HG03060 (cell line): Measurements from ENCODE around the gene SLC6A8.
"Not testable (repeated sequence)": the region's sequence is repeated elsewhere in the genome, so short reads cannot be mapped to it uniquely, and the experiment has no call there.

Experiments used
- ATAC-seq: cut with Tn5 transposase; IDR thresholded peaks from one replicate; pipeline ENCODE4 v1.9.1; 2021; ENCODE audit warnings: low read depth, moderate number of reproducible peaks; ENCODE audit not compliant: unreplicated experiment

The SLC6A8 gene

DNA sequence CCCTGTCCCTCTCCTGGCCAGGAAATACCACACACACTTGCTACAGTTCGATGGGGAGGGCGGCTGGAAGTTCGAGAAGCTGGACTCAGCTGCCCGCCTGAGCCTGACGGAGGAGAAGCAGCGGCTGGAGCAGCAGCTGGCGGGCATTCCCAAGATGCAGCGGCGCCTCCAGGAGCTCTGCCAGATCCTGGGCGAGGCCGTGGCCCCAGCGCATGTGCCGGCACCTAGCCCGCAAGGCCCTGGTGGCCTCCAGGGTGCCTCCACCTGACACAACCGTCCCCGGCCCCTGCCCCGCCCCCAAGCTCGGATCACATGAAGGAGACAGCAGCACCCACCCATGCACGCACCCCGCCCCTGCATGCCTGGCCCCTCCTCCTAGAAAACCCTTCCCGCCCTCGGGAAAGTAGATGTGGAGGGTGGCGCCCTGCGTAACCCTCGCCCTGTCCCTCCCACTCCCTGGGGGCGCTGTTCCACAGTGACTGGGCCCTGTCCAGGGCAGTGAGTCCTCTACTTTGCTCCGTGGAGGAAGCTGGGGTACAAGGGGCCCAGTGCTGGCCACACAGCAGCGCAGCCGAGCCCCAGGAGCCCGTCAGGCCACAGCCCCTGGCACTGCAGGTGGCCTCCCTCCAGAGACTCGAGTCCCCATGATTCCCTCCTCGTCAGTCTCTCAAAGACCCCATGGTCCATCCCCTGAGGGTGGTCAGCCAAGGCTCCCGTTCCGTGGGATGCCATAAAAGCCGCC lies 55.9 kb downstream of the SLC6A8 start:
- ATAC-seq, result not testable (repeated sequence)

DNA sequence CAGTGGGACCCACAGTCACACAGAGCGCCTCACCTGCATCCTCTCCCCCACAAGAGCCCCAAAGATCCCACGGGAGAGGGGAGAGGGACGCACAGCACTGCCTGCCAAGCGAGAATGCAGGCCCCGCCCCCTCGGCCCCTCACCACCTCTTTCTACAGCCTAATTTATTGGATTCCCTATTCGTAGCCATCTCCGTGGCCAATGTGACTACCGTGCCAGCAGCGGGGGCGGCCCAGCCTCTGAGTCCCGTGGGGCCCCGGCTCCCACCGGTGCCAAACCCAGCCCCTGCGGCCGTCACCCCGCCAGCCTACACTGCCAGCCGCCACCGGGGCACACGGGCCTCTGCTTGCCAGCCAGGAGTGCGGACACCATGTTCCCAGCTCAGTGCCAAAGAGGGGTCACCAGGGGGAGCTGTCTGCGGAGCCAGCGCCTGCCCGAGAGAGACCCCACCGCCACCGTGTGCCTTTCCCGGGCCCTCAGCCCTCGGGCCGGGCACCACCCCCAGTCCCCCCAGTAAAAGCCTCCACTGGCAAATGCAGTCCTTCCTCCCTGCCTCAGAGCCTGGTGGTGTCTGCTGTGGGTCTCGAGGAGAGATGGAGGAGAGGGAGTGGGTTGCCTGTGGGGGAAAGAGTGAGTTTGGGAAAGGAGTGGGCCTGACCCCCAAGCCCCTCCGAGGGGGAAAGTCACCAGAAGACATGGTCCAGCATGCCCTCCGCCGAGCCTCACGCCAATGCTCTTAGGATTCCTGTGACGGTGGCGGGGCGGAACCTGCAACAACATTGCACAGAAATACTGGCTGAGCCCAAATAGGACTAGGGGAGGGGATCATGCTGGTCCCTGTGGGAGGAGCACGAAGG lies 56.7 kb downstream of the SLC6A8 start:
- ATAC-seq, result no peak

DNA sequence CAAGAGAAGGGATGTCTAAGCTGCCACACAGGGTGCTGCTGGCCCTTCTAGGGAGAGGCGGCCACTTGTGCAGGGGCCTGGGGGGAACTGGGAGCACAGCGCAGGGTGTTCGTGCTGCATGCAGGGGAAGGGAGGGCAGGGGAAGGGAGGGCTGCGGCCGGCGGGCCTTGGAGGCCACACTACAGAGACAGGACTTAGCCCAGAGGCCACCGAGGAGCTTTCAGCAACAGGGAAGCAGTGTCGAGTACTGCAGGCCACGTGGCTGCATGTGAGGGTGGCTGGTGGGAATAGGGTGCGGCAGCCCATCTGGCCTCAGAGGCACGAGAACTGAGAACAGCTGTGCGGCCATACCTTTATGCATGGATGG lies 57.3 kb downstream of the SLC6A8 start:
- ATAC-seq, result not testable (repeated sequence)
